ENCODE data around the gene BBOX1.

Gene BBOX1

GRCh38 chr11:27041141-27041899 lies 705 bp downstream of the BBOX1 start:
- H3K27ac ChIP-seq: no peak overlapping the region
- ChIA-PET CTCF (interaction anchor here (0.6 kb wide), 1 partner anchor 118 kb away, joined by 5 read pairs; no protein-coding TSS in a partner anchor), POLR2A (ENCODE audit: low non-redundant PET) (interaction anchor here (0.6 kb wide), 2 partner anchors 85 to 393 kb away, joined by 3 to 4 read pairs; no protein-coding TSS in a partner anchor)
- no peak for DNase-seq (ENCODE audit: low spot score)
- TF ChIP-seq CTCF (conservative IDR thresholded peaks at IDR 0.05; ENCODE audit: low read depth): no peak

- ChIA-PET POLR2A (ENCODE audit: low non-redundant PET) (no interaction called here), CTCF (interaction anchor here (0.6 to 0.7 kb wide), 2 partner anchors 174 to 1626 kb away, joined by 3 to 4 read pairs; no protein-coding TSS in a partner anchor)
- H3K27ac ChIP-seq: no peak overlapping the region
- no peak for TF ChIP-seq CTCF (conservative IDR thresholded peaks at IDR 0.05; ENCODE audit: low read depth)
- DNase-seq (ENCODE audit: low spot score): no peak
These were observed 6.3 kb downstream of the BBOX1 start for GRCh38 chr11:27046956-27047355.

- no peak for TF ChIP-seq CTCF (conservative IDR thresholded peaks at IDR 0.05; ENCODE audit: low read depth)
- ChIA-PET CTCF (no interaction called here), POLR2A (ENCODE audit: low non-redundant PET) (no interaction called here)
- no peak overlapping the region for H3K27ac ChIP-seq
- no peak for DNase-seq (ENCODE audit: low spot score)
These were observed 12.1 kb downstream of the BBOX1 start for GRCh38 chr11:27052668-27053067.

- H3K27ac ChIP-seq: no peak overlapping the region
- CTCF ChIA-PET: no interaction called here
- POLR2A ChIA-PET (ENCODE audit: low non-redundant PET): no interaction called here
- TF ChIP-seq CTCF (conservative IDR thresholded peaks at IDR 0.05; ENCODE audit: low read depth): no peak
- no peak for DNase-seq (ENCODE audit: low spot score)
These were observed 14.6 kb downstream of the BBOX1 start for GRCh38 chr11:27055065-27055682.

GRCh38 chr11:27057091-27057780 lies 16.6 kb downstream of the BBOX1 start:
- TF ChIP-seq CTCF (conservative IDR thresholded peaks at IDR 0.05; ENCODE audit: low read depth): no peak
- no peak overlapping the region for H3K27ac ChIP-seq
- DNase-seq (ENCODE audit: low spot score): no peak
- ChIA-PET POLR2A (ENCODE audit: low non-redundant PET) (no interaction called here), CTCF (no interaction called here)

- ChIA-PET POLR2A (ENCODE audit: low non-redundant PET) (no interaction called here), CTCF (no interaction called here)
- H3K27ac ChIP-seq: no peak overlapping the region
- no peak for DNase-seq (ENCODE audit: low spot score)
- no peak for TF ChIP-seq CTCF (conservative IDR thresholded peaks at IDR 0.05; ENCODE audit: low read depth)
These were observed 17.8 kb downstream of the BBOX1 start for GRCh38 chr11:27058456-27058855.
